H1 (cell line): ENCODE results near the gene DPEP2. TPM values are rescaled to one million over a fixed set of nuclear protein-coding genes. Genes with fewer than 3 reads are reported as not detected.
"Not testable (repeated sequence)": the region's sequence is repeated elsewhere in the genome, so short reads cannot be mapped to it uniquely, and the experiment has no call there.

ENCODE experiments used
- CTCF ChIA-PET: fragments of 300-600 bp; sonication (Branson Sonifier 250); formaldehyde crosslinking; loops from one replicate; lab custom pipeline; 2021; ENCODE audit not compliant: partially characterized antibody; lab: Charles Lee
- POLR2A ChIA-PET: fragments of 300-600 bp; sonication (Branson Sonifier 250); formaldehyde crosslinking; loops from one replicate; lab custom pipeline; 2021; ENCODE audit warnings: inconsistent platforms; ENCODE audit not compliant: partially characterized antibody; lab: Charles Lee
- DNase-seq, 2 experiments: peaks; one replicate each; pipeline versions ENCODE4 v3.0.0 to v3.0.0-alpha.2; 2010 to 2022; ENCODE audit warnings: low spot score in 2 of 2, low read depth in 1 of 2, mixed read lengths in 1 of 2
- FAIRE-seq: peaks from 2 replicates; lab custom pipeline; 2011; peaks lifted over from hg19 to GRCh38; lab: Jason Lieb, UNC
- H2AFZ ChIP-seq: 2 replicates; pipeline ENCODE4 v1.8.1; 2012; ENCODE audit warnings: low read length, inconsistent platforms
- H2AK5ac ChIP-seq: 2 replicates; pipeline ENCODE4 v1.6.1; 2013; ENCODE audit warnings: low read depth, low read length
- H2BK120ac ChIP-seq: replicated peaks from 2 replicates; pipeline ENCODE3; 2013; ENCODE audit warnings: low read depth, low read length, inconsistent platforms
- H2BK12ac ChIP-seq: 2 replicates; pipeline ENCODE4 v1.6.1; 2013; ENCODE audit warnings: low read depth, low read length
- H2BK15ac ChIP-seq: 2 replicates; pipeline ENCODE4 v1.6.1; 2013; ENCODE audit warnings: low read length
- H2BK20ac ChIP-seq: 2 replicates; pipeline ENCODE4 v1.6.1; 2013; ENCODE audit warnings: low read length
- H2BK5ac ChIP-seq: 2 replicates; pipeline ENCODE4 v1.6.1; 2013; ENCODE audit warnings: low read depth, low read length
- H3K14ac ChIP-seq: 2 replicates; pipeline ENCODE4 v1.6.1; 2013; ENCODE audit warnings: inconsistent platforms; ENCODE audit not compliant: insufficient read length
- H3K18ac ChIP-seq: 2 replicates; pipeline ENCODE4 v1.6.1; 2013; ENCODE audit warnings: low read length; ENCODE audit errors: extremely low read depth
- H3K23ac ChIP-seq: 2 replicates; pipeline ENCODE4 v1.6.1; 2013; ENCODE audit warnings: inconsistent platforms; ENCODE audit not compliant: insufficient read length
- H3K23me2 ChIP-seq: 2 replicates; pipeline ENCODE4 v1.6.1; 2013; ENCODE audit warnings: low read depth, low read length
- H3K27ac ChIP-seq: 2 replicates; pipeline ENCODE4 v1.6.1; 2011; ENCODE audit warnings: low read depth, low read length, inconsistent platforms
- H3K27me3 ChIP-seq, 4 experiments: replicated peaks in 1 of 4; 1 replicate in 1 of 4; 2 replicates in 3 of 4; pipeline versions ENCODE4 v1.6.1 to v1.8.1; 2011 to 2013; ENCODE audit warnings: low read length in 3 of 4, mild to moderate bottlenecking in 3 of 4, inconsistent platforms in 2 of 4, mixed read lengths in 2 of 4, moderate library complexity in 1 of 4; ENCODE audit not compliant: control insufficient read depth in 3 of 4, insufficient read depth in 3 of 4; ENCODE audit errors: extremely low read depth in 1 of 4
- H3K36me3 ChIP-seq, 4 experiments: 2 replicates each; pipeline versions ENCODE4 v1.6.1 to v1.8.1; 2011 to 2013; ENCODE audit warnings: mild to moderate bottlenecking in 4 of 4, low read length in 3 of 4, moderate library complexity in 2 of 4, control low read depth in 1 of 4, inconsistent platforms in 1 of 4; ENCODE audit not compliant: insufficient read depth in 4 of 4, control insufficient read depth in 2 of 4
- H3K4ac ChIP-seq: replicated peaks from 2 replicates; pipeline ENCODE3; 2013; ENCODE audit warnings: low read length, low read depth, mixed read lengths, inconsistent platforms; ENCODE audit not compliant: insufficient read length
- H3K4me1 ChIP-seq, 4 experiments: replicated peaks in 1 of 4; 1 replicate in 1 of 4; 2 replicates in 3 of 4; pipeline versions ENCODE4 v1.6.1 to v1.8.1; 2011 to 2013; ENCODE audit warnings: low read length in 3 of 4, inconsistent platforms in 2 of 4, mixed read lengths in 1 of 4; ENCODE audit not compliant: insufficient read depth in 4 of 4, control insufficient read depth in 3 of 4
- H3K4me2 ChIP-seq, 2 experiments: 2 replicates each; pipeline versions ENCODE4 v1.6.1 to v1.8.1; 2011 to 2013; ENCODE audit warnings: low read depth in 2 of 2, low read length in 2 of 2, control low read depth in 1 of 2, inconsistent platforms in 1 of 2, mild to moderate bottlenecking in 1 of 2; ENCODE audit not compliant: insufficient read depth in 1 of 2
- H3K4me3 ChIP-seq, 4 experiments: fragments of 200-600, 300-600 bp in 1 of 4; sonication (generic), shearing (Covaris generic), sonication (Bioruptor Twin) in 1 of 4; 2 replicates each; pipeline versions ENCODE4 v1.5.1 to v1.8.1; 2011 to 2016; ENCODE audit warnings: low read length in 4 of 4, low read depth in 3 of 4, control low read depth in 2 of 4, inconsistent platforms in 2 of 4, mild to moderate bottlenecking in 2 of 4, mixed read lengths in 1 of 4, moderate library complexity in 1 of 4; ENCODE audit not compliant: insufficient read depth in 2 of 4; ENCODE audit errors: extremely low read depth in 1 of 4
- H3K56ac ChIP-seq: replicated peaks from 2 replicates; pipeline ENCODE3; 2013; ENCODE audit warnings: low read depth, mild to moderate bottlenecking, mixed read lengths, low read length, inconsistent platforms; ENCODE audit not compliant: insufficient read length
- H3K79me1 ChIP-seq: 2 replicates; pipeline ENCODE4 v1.6.1; 2013; ENCODE audit warnings: low read depth, low read length, control low read depth
- H3K79me2 ChIP-seq, 2 experiments: 2 replicates each; pipeline versions ENCODE4 v1.6.1 to v1.8.1; 2012 to 2013; ENCODE audit warnings: low read length in 2 of 2, mild to moderate bottlenecking in 2 of 2, inconsistent platforms in 1 of 2; ENCODE audit not compliant: insufficient read depth in 2 of 2, control insufficient read depth in 1 of 2
- H3K9ac ChIP-seq, 4 experiments: replicated peaks in 1 of 4; 1 replicate in 1 of 4; 2 replicates in 3 of 4; pipeline versions ENCODE4 v1.6.1 to v1.8.1; 2011 to 2013; ENCODE audit warnings: low read depth in 3 of 4, low read length in 3 of 4, control low read depth in 2 of 4, mild to moderate bottlenecking in 2 of 4, moderate library complexity in 2 of 4, inconsistent platforms in 1 of 4; ENCODE audit errors: extremely low read depth in 1 of 4
- H3K9me3 ChIP-seq, 2 experiments: 2 replicates each; pipeline versions ENCODE4 v1.6.1 to v1.8.1; 2012 to 2013; ENCODE audit warnings: mild to moderate bottlenecking in 2 of 2, moderate library complexity in 2 of 2, control low read depth in 1 of 2, inconsistent platforms in 1 of 2, low read depth in 1 of 2, low read length in 1 of 2, mixed read lengths in 1 of 2; ENCODE audit not compliant: insufficient read depth in 2 of 2
- H4K20me1 ChIP-seq, 2 experiments: replicated peaks in 1 of 2; 2 replicates each; pipeline versions ENCODE3 to v1.8.1; 2011 to 2013; ENCODE audit warnings: inconsistent platforms in 2 of 2, low read length in 2 of 2, mild to moderate bottlenecking in 1 of 2; ENCODE audit not compliant: insufficient read depth in 2 of 2, control insufficient read depth in 1 of 2
- H4K5ac ChIP-seq: 2 replicates; pipeline ENCODE4 v1.6.1; 2013; ENCODE audit warnings: low read length, low read depth, mixed read lengths, inconsistent platforms; ENCODE audit not compliant: insufficient read length
- H4K8ac ChIP-seq: 2 replicates; pipeline ENCODE4 v1.8.0; 2013; ENCODE audit warnings: mild to moderate bottlenecking, moderate library complexity, low read length, inconsistent platforms; ENCODE audit not compliant: insufficient read depth; ENCODE audit errors: extremely low read depth
- H4K91ac ChIP-seq: replicated peaks from 2 replicates; pipeline ENCODE3; 2013; ENCODE audit warnings: low read length, mixed read lengths, inconsistent platforms; ENCODE audit not compliant: insufficient read length
- CBX8 ChIP-seq: fragments of 300-800, 300-1000 bp; sonication (generic); IDR thresholded peaks from 2 replicates; pipeline ENCODE4 v1.7.1; 2016; ENCODE audit warnings: low read depth, low read length, borderline replicate concordance
- CHD2 ChIP-seq: IDR thresholded peaks from 2 replicates; pipeline ENCODE4 v1.6.1; 2012; ENCODE audit warnings: low read length, improper control_type of control experiment
- CREB1 ChIP-seq: IDR thresholded peaks from 2 replicates; pipeline ENCODE4 v1.6.1; 2012; ENCODE audit warnings: inconsistent platforms
- EP300 ChIP-seq, 2 experiments: IDR thresholded peaks; 1 replicate in 1 of 2; 2 replicates in 1 of 2; pipeline ENCODE4 v1.6.1; 2011 to 2012; ENCODE audit warnings: low read depth in 2 of 2, low read length in 2 of 2, mild to moderate bottlenecking in 2 of 2, borderline replicate concordance in 1 of 2, inconsistent platforms in 1 of 2, moderate library complexity in 1 of 2
- FOSL1 ChIP-seq: IDR thresholded peaks from 2 replicates; pipeline ENCODE4 v1.6.1; 2011; ENCODE audit warnings: mild to moderate bottlenecking, low read depth, low read length, moderate library complexity; ENCODE audit not compliant: insufficient read depth
- MAFK ChIP-seq: IDR thresholded peaks from 2 replicates; pipeline ENCODE4 v1.6.1; 2012; ENCODE audit warnings: low read depth, mild to moderate bottlenecking, improper control_type of control experiment, low read length
- RAD21 ChIP-seq, 2 experiments: IDR thresholded peaks in 1 of 2; conservative IDR thresholded peaks in 1 of 2; 2 replicates each; pipeline ENCODE4 v1.6.1; 2011; ENCODE audit warnings: low read depth in 2 of 2, low read length in 2 of 2, improper control_type of control experiment in 1 of 2, inconsistent platforms in 1 of 2, mild to moderate bottlenecking in 1 of 2, moderate library complexity in 1 of 2
- TBP ChIP-seq: IDR thresholded peaks from 2 replicates; pipeline ENCODE4 v1.6.1; 2011; ENCODE audit warnings: low read depth, low read length, improper control_type of control experiment
- WGBS, 2 experiments: shearing (Covaris generic) in 1 of 2; methylation state at CpG; one replicate each; pipeline versions ENCODE4 v1.1.6 to v1.1.7; 2013 to 2015; ENCODE audit warnings: low lambda C conversion rate in 2 of 2, mixed read lengths in 2 of 2, inconsistent platforms in 1 of 2, low coverage in 1 of 2, missing lambda C conversion rate in 1 of 2; ENCODE audit not compliant: insufficient replicate concordance in 2 of 2, insufficient coverage in 1 of 2, insufficient read length in 1 of 2; ENCODE audit errors: extremely low coverage in 1 of 2, missing lambda C conversion rate in 1 of 2; 5-methylcytosine and 5-hydroxymethylcytosine counted together
- polyA plus RNA-seq, 7 experiments: library from polyadenylated mRNA; depleted of rRNA in 3 of 7; stranded (reverse) in 5 of 7; unstranded in 2 of 7; fragments of >200 nt in 5 of 7; fragments of 200-250 nt in 2 of 7; gene quantifications; 1 replicate in 5 of 7; 2 replicates in 1 of 7; 4 replicates in 1 of 7; pipeline versions ENCODE4 v1.2.1 to v1.2.3, GENCODE V29; 2011 to 2013; ENCODE audit warnings: missing spikeins in 2 of 7, mixed read lengths in 2 of 7
- total RNA-seq: library from RNA; stranded (reverse); fragmentation: NEBNext Ultra II Directional; extraction: Animal tissue kit (Norgen Biotek cat#: 25700); gene quantifications from 2 replicates; pipeline ENCODE4 v1.2.1, GENCODE V29; 2021

DPEP2 gene
- total and polyA plus RNA-seq, 2 of the 8 experiments (the other 6 are each of a cell fraction or from before 2014, with no cell fraction given): not detected

- TF ChIP-seq TBP (no peak), MAFK (no peak), CREB1 (no peak), RAD21 (IDR thresholded peaks at IDR 0.05 in 1 of 2, conservative IDR thresholded peaks at IDR 0.05 in 1 of 2; ENCODE audit: low read depth in 2 of 2, low read length in 2 of 2) (no peak), FOSL1 (no peak), CHD2 (no peak), EP300 (IDR thresholded peaks at IDR 0.05; ENCODE audit: borderline replicate concordance in 1 of 2, low read depth in 2 of 2, low read length in 2 of 2) (no peak), CBX8 (no peak)
Observed at GRCh38 chr16:68013440-68013839, 14.2 kb upstream of the DPEP2 start (continued).

DNA sequence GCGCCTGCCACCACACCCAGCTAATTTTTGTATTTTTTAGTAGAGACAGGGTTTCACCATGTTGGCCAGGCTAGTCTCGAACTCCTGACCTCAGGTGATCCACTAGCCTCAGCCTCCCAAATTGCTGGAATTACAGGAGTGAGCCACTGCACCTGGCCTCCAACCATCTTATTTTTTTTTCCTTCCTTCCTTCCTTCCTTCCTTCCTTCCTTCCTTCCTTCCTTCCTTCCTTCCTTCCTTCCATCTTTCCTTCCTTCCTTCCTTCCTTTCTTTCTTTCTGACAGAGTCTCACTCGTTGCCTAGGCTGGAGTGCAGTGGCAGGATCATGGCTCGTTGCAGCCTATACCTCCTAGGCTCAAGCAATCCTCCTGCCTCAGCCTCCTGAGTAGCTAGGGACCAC, 10.6 kb upstream of the DPEP2 start:
- H2BK12ac ChIP-seq, H3K23me2 ChIP-seq, DNase-seq, H3K4ac ChIP-seq, H3K56ac ChIP-seq, H3K79me2 ChIP-seq, H2BK20ac ChIP-seq, H3K27ac ChIP-seq, H3K23ac ChIP-seq, H4K8ac ChIP-seq, H3K4me2 ChIP-seq, H2AFZ ChIP-seq, H3K9ac ChIP-seq, H3K14ac ChIP-seq, H2BK15ac ChIP-seq, H3K9me3 ChIP-seq, H2AK5ac ChIP-seq, H3K79me1 ChIP-seq, H2BK5ac ChIP-seq, H3K27me3 ChIP-seq, H3K4me3 ChIP-seq, H3K36me3 ChIP-seq, H3K18ac ChIP-seq, FAIRE-seq, H4K5ac ChIP-seq, H4K20me1 ChIP-seq, H4K91ac ChIP-seq, H3K4me1 ChIP-seq, H2BK120ac ChIP-seq: not testable (repeated sequence)
- CTCF ChIA-PET: interaction anchor here (0.9 to 1.5 kb wide), 3 partner anchors 29 to 82 kb away, joined by 3 to 4 read pairs (median 3); no protein-coding TSS in a partner anchor
- POLR2A ChIA-PET: interaction anchor here (1.0 kb wide), 1 partner anchor 12 kb away, joined by 3 read pairs; no protein-coding TSS in a partner anchor
- 94% methylated on average over 2 of the region's 4 CpGs; no CpG with 5 or more reads in 1 of the 2 experiments for WGBS, 2 experiments
